VCaP (cell line): ENCODE measurements around the gene GRB10.

Experiments
- H3K27ac ChIP-seq: fragments of 450-650 bp; 2 replicates; pipeline ENCODE4 v1.5.1; 2017
- TF ChIP-seq, protein P1 (sequence below): fragments of 450-650 bp; conservative IDR thresholded peaks from 2 replicates; pipeline ENCODE4 v1.5.1; 2017; ENCODE audit warnings: mild to moderate bottlenecking, moderate library complexity

GRB10 gene

DNA sequence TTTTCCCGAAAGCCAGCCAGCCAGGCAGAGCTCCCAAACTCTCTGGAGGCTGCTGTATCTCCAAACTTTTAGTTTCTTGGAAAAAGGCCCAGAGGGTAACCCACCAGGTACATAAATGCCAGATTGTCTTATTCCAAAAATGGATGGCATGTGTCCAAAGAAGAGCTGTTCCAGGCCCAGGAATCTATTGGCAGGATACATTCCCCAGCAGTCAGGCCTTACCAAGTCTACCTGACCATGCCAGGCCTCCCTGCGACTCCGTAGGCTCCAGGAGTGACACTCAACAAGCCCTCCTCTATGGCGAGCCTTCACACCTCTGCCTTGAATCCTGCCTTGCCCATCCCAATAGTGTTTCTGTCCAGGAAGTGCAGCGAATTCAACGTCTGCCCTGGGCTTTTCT is 95.6 kb downstream of the GRB10 start:
- TF ChIP-seq, protein P1, sequence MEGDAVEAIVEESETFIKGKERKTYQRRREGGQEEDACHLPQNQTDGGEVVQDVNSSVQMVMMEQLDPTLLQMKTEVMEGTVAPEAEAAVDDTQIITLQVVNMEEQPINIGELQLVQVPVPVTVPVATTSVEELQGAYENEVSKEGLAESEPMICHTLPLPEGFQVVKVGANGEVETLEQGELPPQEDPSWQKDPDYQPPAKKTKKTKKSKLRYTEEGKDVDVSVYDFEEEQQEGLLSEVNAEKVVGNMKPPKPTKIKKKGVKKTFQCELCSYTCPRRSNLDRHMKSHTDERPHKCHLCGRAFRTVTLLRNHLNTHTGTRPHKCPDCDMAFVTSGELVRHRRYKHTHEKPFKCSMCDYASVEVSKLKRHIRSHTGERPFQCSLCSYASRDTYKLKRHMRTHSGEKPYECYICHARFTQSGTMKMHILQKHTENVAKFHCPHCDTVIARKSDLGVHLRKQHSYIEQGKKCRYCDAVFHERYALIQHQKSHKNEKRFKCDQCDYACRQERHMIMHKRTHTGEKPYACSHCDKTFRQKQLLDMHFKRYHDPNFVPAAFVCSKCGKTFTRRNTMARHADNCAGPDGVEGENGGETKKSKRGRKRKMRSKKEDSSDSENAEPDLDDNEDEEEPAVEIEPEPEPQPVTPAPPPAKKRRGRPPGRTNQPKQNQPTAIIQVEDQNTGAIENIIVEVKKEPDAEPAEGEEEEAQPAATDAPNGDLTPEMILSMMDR = no peak

DNA sequence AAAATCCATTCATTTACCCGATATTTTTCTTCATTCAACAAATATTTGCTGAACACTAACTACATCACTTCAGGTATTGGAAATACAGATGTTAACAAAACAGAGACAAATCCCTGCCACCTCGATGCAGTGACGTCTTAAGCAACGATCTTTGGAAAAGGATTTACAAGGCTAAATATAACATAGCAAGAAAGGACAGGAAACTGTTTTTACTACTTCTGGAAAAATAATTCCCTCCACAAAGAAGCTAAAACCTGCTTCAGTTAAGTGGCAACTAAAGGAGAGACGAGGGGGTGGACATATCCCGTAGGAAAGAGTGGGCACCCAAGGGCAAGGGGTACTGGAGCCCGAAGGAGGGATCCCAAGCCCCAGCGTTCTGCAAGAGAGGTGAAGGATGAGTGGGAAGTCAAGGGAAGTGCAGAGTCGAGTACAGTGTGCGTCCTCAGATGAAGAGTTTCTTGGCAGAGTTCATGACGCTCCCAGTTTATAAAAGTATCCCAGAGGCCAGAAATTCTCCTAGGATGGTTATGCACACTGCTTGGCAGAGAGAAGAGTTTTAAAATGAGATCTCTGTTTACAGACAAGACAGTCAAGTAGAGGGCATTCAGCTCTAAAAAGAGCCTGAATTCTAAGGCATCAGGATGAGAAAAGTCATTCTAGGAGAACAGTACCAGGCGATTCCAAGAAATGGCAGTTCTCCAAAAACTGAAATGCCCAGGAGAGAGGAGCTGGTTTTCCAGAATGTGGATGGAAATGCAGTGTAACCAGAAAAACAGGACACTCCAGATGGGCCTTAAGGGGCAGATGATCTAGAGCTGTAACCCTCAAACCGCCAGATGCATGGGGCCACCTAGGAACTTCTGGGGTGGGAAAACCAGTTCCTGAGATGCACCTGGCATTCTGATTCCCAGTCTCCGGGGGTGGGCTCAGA is 97.3 kb downstream of the GRB10 start:
- TF ChIP-seq, protein P1 = no peak
- H3K27ac ChIP-seq = peak overlapping the region; percentile 92

More for the DNA sequence above, 95.6 kb downstream of the GRB10 start:
- peak overlapping the region; percentile 92 for H3K27ac ChIP-seq

DNA sequence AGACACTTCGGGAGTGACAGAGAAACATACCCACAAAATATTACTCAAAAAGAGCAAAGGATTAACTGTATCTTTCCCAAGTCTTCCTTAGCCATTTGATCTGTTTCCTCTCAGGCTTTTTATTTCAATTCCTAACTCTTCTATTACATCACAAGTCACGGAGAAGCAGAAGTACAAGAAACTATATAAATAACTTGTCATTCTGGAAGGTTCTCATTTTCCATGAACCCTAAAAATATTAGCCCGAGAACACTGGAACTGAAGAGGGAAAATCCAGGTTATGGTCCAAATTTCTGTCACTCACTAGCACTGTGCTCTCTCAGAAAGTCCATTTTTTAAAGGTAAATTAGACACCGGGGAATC is 98.0 kb downstream of the GRB10 start:
- peak overlapping the region; percentile 92 for H3K27ac ChIP-seq
- TF ChIP-seq, protein P1 = no peak

DNA sequence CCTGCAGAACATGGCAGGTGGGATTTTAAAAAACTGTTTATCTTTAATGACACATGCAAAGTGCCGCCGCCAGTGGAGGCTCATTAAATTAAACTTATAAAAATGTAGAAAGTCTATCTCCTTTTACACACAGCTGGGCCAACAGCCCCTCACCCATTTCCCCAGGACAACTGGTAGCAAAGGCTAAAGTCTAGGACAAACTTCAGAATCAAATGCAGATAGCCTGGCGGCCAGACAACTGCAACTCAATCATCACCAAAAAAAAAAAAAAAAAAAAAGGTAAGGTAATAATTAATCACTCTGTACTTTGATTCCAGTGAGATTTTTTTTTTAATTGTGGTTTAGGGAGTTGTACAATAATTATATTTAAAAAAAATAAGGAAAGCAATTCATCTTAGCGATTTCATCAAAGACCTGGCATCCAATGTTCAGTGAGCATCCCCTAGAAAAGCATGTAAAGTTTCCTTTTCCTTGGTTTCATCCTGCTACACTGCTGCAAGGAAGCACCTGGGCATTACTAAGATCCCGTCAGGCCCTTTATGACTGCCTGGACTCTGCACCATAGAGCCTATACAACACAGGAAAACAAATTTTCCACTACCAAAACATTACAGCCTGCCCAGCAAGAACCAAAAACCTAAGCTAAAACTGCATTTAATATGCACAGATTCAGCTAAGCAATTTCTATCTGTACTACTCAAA is 98.5 kb downstream of the GRB10 start:
- peak overlapping the region; percentile 92 for H3K27ac ChIP-seq
- TF ChIP-seq, protein P1 = no peak

DNA sequence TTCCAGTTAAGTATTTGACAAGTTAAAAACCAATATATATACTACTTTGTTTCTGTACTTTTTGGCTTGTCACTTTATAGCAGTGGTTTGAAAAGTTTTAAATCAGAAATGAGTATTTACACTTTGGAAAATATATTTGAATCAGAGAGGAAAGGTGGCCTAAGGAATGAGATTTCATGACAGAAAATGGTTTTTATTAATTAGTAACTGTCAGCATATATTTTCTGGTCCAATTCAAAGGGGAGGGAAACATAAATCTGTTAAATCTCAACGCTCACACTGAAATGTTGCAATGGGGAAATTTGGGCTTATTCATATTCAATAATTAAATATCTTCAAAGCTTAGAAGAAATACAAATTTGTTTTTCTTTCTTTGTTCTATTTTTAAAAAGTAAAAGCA is 100.1 kb downstream of the GRB10 start:
- peak overlapping the region; percentile 92 for H3K27ac ChIP-seq
- TF ChIP-seq, protein P1 = no peak

DNA sequence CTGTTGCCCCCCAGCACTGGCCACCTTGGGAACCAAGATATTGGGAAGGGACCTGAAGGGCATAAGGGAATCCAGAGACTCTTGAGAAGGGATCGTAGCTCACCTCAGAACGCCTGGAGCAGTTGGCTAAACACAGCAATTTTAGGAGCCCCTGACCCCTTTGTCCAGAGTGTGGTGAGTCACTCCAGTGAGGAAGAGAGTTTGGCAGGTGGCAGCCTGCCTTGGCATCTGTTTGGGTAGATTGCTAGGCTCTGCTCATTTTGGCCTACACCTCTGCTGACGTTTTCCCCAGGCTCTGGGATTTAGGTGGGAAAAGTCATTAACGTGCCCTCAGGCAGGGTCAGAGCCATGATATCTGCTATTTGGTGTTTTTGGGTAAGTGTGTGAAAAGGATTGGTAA is 100.6 kb downstream of the GRB10 start:
- H3K27ac ChIP-seq = peak overlapping the region; percentile 92
- TF ChIP-seq, protein P1 = no peak

DNA sequence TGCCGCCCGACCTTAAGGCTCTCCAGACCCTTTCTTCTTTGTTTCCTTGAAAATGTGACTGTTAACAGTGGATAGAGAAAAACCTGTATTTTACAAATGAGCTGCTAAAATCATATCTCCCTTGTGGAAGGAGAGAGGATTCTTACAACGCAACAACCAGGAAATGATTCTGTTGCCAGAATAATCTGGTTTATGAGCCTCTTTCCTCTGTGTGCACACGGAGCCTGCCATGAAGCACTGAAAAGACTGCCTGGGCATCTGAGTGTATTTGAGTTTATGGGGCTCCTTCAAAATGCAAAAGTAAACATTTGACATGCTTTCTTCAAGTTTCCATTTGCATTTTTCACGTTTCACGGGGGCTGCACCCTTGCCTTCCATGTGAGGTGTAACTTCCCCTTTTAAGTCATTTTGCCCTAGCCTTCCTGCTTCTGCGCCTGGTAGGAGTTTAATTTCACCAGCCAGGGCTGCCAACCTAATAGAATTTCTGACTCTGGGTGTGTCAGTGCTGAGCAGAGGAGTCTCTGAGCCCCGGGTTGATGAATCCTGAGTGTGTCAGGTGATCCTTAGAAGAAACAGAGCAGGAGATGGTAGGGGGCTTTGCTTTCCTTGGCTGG is 101.2 kb downstream of the GRB10 start:
- H3K27ac ChIP-seq = peak overlapping the region; percentile 92
- TF ChIP-seq, protein P1 = no peak
